Fibroblast of skin of right quadriceps (primary cell): ENCODE data around the gene SPATS1.
"Not testable (repeated sequence)": the region's sequence is repeated elsewhere in the genome, so short reads cannot be mapped to it uniquely, and the experiment has no call there.

Source experiments
- DNase-seq: peaks from one replicate; pipeline ENCODE4 v3.0.0-alpha.2; 2013

Gene SPATS1

GRCh38 chr6:44346818-44347217 is 4.4 kb downstream of the SPATS1 start:
- DNase-seq = not testable (repeated sequence)

GRCh38 chr6:44349904-44350649 is 7.6 kb downstream of the SPATS1 start:
- no peak for DNase-seq

GRCh38 chr6:44350650-44350994 is 8.2 kb downstream of the SPATS1 start:
- DNase-seq = not testable (repeated sequence)

GRCh38 chr6:44352259-44352658 is 9.8 kb downstream of the SPATS1 start:
- no peak for DNase-seq

GRCh38 chr6:44353336-44353735 is 10.9 kb downstream of the SPATS1 start:
- no peak for DNase-seq

DNA sequence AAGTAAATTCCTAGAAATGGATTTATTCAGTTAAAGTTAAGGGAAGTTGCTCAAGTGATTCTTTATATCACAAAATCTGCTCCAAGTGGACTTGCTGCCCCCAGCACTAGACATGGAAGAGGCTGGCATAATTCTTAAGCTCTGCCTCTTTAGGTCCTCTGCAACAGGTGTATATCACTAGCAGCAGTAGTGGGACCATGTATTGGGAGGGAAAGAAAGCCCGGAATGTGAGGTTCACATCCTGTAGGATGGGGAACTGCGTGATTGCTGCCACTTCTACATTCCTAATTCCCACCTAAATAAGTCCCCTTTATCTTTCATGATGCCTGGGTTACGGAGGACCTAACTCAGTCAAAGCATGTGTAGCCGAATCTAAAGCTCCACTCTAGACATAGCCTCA is 13.2 kb downstream of the SPATS1 start:
- no peak for DNase-seq

DNA sequence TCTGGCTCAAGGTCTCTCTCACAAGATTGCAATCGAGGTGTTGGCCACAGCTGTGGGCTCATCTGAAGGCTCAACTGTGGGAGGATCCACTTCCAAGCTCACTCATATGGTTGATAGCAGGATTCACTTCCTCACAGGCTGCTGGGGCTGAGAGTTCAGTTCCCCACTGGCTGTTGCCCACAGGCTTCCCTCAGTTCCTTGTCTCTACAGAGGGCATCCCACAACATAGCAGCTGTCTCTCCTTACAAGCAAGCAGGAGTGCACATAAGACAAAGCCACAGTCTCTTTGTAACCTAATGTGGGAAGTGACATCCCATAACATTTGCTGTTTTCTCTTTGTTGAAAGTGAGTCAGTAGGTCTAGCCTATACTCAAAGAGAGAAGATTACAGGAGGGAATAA is 14.0 kb downstream of the SPATS1 start:
- DNase-seq = no peak

GRCh38 chr6:44359973-44360372 is 17.5 kb downstream of the SPATS1 start:
- no peak for DNase-seq

- no peak for DNase-seq
These were observed 19.5 kb downstream of the SPATS1 start for GRCh38 chr6:44361947-44362346.

GRCh38 chr6:44363377-44363926 is 21.0 kb downstream of the SPATS1 start:
- DNase-seq = no peak

DNA sequence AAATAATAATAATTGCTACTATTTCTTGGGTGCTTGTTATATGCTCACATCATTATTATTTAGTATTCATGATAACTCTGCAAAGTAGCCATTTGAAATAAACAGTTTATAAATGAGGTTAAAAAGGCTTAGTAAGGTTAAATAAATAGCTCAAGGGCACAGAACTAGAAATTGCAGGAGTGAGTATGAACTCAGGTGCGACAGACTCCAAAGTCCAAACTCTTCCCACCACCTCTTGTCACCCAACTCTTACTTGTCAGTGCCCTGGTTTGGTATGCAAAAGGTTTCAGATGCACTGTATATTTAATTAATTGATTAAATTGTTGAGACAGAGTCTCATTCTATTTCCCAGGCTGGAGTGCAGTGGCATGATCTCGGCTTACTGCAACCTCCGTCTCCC is 24.3 kb downstream of the SPATS1 start:
- no peak for DNase-seq

DNA sequence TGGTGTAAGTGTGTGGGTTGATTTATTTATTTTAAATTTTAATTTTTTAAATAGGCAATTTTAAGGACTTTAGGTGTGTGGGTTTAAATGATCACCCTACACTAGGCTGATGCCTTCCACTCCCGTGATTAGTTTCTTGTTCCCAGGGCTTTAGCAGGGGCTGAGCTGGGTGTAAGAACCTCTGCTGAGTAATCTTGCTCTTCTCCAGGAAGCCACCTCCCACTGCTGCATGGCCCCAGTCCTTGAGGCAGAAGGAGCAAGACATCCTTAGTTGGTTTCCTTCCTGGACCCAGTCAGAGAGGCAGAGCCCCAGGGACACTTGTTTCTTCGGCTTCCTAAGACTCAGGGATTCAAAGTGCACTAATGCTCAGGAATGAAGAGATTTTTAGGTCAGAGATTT is 25.2 kb downstream of the SPATS1 start:
- DNase-seq = no peak

- no peak for DNase-seq
These were observed 30.6 kb downstream of the SPATS1 start for GRCh38 chr6:44373051-44373450.

GRCh38 chr6:44373787-44374186 is 31.3 kb downstream of the SPATS1 start:
- no peak for DNase-seq

DNA sequence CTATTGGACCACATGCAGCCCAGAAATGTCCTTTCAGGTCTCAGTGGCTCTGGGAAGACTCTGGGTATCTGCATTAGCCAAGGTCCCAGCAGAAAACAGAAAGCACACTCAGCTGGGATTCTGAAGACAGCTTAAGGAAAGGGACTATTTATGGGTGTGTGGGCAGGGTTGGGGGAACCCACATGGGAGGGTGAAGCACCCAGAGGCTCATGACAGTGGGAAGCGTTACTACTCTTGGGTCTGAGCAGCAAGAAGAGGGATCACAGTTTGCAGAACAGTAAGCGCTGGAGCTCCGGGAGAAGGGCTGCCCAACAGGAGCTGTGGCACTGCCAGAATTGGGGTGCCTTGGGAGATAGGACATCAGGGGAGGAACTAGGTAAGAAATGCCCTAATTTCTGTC is 32.6 kb downstream of the SPATS1 start:
- no peak for DNase-seq

DNA sequence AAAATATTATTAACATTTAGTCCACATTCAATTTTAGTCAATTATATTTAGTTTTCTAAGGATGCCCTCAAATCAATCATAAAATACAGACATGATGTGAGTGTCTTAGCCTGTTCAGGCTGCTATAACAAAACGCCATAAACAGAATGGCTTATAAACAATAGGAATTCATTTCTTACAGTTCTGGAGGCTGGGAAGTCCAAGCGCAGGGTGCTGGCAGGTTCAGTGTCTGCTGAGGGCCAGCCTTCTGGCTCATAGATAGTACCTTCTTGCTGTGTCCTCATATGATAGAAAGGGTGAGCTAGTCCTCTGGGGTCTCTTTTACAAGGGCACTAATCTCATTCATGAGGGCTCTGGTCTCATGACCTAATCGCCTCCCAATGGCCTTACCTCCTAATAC is 35.0 kb downstream of the SPATS1 start:
- no peak for DNase-seq

DNA sequence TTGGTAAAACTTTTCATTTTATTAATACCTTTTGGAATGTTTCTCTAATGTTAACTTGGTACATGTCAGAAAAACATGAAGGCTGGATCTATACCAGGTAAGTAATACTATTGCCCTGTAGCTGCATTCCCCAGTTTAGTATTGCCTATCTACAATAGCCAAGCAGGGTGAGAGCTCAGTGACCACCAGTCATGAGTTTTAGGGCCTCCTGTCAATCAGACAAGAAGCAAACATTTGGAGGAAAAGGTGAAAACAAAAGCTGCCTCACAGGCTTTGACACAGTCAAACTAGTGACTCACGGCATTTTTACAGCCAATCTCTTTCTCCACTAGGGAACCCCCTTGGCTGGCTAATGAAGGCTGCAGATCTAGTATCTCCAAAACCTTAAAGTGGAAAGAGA is 35.5 kb downstream of the SPATS1 start:
- DNase-seq = no peak

DNA sequence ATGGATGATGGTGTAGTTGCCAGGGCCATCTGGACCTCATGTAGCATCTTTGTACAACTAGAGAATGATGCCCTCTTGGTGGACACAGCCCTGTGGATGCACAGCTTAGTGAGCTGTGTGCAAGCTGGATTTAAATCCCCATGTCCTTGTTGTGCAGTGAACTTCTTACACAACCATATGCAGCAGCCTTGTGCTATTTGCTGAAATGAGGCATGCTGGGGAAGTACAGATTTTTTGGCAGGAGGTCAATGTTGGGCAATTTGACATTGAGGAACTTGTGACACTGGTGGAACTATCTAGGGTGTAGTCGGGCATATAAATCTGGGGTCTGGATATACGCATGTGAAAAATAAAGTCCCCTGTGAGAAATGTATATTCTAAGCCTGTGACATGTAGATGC is 39.3 kb downstream of the SPATS1 start:
- DNase-seq = no peak

DNA sequence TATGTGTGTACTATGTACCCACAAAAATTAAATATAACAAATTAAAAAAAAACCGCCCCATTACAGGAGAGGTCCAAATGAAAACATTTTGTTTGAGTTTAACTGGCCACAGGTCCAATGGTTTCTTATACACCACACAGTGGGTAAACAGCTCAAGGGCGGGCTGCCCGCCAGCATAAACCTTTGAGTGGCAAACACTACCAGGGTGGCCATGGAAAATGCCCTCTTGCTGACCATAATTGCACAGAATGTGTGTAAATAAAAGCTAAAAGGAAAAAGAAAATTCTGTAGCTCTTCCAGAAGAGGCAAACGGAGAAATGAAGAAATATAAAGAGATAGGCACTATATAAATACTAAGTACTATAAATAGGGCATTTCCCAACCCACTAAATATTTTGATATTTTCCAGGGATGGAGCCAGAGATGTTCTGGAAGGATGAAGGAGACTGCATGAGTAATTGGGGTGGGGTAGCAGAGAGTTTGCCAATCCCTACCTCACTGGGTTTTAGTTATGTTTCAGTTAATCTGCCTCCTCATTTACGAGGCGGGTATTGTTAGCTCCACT is 44.0 kb downstream of the SPATS1 start:
- DNase-seq = peak; percentile 39

- no peak for DNase-seq
These were observed 44.5 kb downstream of the SPATS1 start for GRCh38 chr6:44386929-44387345.

DNA sequence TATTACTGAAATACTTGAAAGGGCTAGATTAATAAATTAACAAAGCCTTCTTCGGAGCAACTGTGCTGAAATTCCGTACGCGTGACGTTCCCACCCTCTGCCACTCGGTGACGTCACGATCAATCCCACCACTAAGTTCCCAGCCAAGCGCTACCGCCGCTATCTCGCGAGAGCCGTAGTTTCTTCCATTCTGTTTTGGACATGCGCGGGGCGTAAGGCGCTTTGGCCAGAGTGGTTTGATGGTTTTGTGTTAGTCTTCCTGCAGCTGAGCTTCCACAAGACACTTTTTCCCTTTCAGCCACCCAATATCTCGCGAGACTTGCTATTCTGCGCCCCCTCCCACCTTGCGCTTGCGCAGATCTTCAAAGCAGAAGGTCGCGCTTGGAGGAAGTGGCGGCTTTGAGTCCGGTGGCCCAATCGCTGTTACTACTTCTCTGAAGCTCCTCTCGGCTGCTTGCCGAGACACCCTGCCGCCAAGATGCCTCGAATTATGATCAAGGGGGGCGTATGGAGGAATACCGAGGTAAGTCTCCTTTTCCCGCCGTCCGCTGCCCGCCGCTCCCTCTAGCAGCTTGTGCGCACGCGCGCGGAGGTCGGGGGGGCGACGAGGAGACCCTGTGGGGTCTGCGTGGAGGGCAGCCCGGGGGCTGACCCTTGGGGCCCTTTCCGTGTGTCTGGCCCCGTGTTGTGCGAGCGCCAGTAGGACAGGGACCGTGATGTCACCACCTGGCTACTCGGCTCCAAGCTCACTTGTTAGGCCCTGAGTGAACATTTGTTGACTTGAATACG is 45.1 kb downstream of the SPATS1 start, which contains the start of gene CDC5L:
CDC5L (plus strand) TSS at position 361 of the 789 bp plus-strand sequence; CDS start at position 479, 118 bp downstream.
- peak; percentile 100 for DNase-seq

- DNase-seq = no peak
These were observed 45.7 kb downstream of the SPATS1 start for GRCh38 chr6:44388135-44388487.

DNA sequence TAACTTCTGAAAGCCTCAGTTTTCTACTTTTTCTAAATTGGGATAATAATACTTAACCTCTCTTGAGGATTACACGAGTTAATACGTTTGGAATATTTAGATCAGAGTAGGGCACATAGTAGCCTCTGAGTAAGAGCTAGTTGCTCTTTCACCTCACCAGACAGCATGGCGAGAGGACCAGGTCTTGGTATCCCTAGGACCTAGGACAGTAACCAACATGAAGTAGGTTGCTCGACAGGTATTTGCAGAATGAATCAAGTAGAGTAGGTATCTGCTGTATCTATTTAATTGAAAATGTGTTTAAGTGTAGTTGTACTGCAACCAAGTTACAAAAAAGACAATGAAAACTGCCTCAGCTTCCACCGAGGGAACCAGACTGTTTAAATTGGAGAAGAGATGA is 46.4 kb downstream of the SPATS1 start:
- DNase-seq = no peak

DNA sequence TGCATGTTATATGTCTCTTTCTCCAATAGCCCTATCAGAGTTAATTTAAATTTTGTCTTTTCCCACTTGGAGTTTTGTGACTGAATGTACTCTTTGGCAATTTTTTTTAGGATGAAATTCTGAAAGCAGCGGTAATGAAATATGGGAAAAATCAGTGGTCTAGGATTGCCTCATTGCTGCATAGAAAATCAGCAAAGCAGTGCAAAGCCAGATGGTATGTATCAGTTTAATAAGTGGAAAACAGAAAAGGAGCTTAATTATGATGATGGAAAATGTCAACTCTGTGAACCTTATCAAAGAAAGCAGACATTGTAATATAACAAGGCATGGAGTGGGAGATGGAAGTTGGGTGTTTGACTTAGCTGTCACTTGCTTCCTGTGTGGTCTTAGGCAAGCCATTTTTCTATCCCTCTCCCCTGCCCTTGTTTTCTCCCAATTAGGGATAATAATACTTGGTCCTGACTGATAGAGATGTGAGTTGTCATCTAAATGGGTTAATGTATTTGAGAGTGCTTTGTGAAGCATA is 47.8 kb downstream of the SPATS1 start:
- DNase-seq = no peak
